GM19025 (cell line): ENCODE results near the gene PPARGC1A.

Experiments used
- ATAC-seq: cut with Tn5 transposase; IDR thresholded peaks from one replicate; pipeline ENCODE4 v1.9.1; 2021; ENCODE audit warnings: mild to moderate bottlenecking, low read depth, moderate library complexity; ENCODE audit not compliant: unreplicated experiment

The PPARGC1A gene

DNA sequence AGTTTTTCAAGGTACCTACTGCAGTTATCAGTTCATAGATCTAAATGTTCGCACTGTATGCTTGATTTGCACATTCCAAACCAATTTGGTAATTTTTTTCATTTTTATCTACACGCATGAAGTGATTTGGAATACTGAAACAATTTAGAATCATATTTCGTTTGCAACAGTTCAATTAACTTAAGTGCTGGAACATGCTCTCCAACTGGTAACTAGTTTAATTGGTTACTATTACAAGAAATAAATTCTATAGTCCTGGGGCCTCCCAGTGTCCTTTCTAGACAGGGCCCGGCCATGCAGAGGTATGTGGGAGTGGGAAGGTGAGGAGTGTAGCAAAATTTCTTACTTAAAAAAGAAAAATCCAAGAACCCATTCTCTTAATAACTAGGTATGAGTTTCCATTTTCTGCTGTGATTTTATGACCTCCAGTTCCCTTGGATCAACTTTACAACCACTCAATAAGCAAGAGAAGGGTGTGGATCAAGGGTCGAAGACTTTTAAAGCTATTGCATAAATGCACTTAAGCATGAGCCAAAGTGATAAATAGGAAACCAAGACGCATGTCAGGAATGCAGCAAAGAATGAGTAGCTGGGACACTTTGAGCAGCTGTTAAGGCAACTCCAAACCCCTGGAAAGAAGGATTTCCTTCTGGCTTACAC, 106.9 kb downstream of the PPARGC1A start:
- no peak for ATAC-seq

DNA sequence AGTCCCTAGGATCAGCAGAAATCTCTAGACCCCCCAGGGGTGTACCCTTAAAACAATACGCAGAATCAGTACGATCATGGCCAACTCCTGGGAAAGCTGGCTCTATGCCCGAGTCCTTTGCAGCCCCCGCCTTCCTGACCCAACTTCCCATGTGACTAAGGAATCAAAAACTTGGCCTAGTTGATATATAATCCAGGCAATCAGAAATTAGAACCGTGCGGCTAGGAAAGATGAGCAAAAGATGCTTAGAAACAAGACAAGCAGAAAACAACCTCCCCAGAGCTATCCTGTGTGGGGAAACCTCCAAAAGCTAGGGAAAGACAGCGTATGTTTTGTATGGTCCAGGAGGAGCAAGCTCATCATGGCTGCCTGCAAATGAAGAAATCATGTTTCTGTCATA, 110.0 kb downstream of the PPARGC1A start:
- ATAC-seq: no peak

DNA sequence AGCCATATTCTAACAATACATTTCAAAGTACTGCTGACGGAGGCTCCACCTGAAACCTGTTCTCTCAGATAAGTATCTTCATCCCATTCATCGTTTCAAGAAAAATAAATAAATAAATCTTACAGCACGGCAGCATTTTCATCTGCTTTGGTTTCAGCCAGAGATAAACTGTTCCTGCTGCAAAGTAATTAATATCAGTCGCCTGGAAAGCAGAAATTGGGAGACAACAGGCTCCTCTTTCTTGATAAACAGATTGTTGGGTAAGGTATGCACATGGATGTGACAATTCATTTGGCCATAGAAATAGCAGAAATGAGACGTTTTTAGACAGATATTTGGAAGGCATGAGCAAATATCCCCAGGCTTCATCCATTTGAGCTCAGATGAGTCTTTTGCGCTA, 110.4 kb downstream of the PPARGC1A start:
- no peak for ATAC-seq

DNA sequence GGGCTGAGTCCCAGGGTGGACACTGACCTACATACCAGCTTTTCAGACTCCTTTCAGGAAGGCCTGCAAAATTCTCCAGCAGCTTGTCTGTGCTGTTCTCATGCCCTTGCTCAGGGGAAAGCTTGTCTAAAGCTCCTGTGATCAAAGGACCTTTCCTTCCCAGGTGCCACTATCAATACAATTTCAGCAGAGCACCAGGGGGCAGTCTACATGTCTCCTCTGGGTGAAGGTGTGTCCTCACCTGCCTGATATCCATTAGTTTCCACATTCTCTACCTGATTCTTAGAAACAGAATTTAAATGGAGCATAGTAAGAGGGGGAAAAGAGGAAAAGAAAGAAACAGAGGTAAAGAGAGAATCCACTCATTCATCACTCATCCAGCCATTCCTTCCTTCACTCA, 114.2 kb downstream of the PPARGC1A start:
- no peak for ATAC-seq

DNA sequence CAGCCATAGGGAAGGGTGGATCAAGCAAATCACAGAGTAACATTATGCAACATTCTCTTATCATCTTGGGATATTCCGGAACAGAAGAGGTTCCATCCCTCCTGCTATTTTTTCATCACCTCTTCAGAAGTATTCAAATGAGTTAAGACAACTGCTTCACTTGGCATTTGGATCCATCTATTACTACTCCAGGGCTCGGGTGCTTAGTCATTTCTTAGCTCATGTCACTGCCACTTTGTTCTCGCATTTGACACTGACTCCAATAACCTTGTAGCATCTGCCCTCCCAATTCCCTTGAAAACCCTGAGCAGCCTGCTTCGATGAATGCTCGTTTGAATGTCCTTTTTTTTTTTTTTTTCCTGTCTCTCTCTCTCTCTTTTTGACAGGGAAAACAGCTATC, 114.9 kb downstream of the PPARGC1A start:
- ATAC-seq: no peak

DNA sequence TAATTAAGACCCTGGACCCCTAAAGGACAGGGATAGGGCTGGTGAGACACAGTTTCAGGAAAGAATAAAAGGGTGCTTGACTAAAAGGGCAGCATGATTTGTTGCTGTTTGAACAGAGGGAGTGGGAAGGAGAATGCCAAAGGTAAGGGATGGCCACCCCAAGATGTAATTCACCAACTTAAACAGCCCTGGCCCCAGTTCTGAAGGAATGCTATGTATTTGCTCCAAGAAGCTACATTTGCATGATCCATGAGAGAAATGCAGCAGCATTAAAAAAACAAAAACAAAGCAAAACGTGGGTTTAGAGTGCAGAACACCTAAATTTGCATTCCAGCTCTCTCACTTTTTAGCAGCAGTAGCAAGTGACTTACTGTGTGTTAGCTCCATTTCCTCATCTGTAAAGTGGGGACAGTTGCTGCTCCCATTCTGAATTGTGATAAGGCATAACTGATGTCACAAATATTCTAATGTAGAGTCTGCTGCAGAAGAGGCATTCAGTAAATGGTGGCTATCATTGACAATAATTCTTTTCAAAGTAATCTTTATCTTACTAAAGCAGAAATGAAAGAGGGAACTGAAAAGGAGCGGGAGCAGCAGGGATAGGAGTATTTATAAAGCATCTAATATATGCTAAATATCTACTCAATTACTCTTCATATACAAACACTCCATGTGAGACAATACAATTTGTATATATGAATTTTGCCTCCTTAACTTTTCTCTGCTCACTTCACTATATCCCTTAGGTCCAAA, 115.8 kb downstream of the PPARGC1A start:
- ATAC-seq: no peak

DNA sequence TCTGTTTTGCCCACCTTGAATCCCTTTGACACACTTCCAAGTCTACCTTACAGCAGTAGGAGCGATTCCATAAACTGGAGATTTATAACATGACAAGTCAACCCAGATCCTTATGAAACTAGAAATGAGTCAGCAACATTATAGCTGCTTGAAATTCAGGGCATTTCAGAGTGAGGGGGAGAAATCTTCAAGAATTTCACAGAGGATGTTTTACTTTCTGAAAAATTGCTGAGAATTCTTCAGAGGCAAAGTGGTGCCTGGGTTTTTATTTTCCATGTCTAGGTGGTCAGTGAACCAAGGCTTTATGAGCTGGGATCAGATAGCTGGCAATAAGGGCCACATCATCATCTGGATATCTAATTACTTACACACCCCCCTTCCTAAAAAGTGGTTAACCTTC, 119.8 kb downstream of the PPARGC1A start:
- ATAC-seq: no peak

DNA sequence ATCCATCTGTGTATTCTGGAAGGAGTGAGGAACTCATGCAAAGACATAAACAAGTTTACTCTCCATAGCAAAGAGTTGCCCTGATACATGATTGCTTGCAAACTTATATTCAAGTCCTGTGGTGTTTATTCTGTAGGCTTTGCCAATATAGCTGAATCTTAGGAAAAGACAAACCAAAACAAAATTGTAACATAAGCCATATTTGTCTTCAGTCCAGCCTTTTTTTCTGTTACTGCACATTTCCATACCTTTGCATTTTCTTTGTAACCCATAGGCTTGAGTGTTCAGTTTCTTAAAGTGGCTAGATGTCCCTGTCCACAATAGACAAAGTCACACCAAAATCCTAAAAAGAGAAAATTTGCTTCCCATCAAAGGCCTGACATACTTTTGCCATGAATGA, 120.4 kb downstream of the PPARGC1A start:
- ATAC-seq: no peak

DNA sequence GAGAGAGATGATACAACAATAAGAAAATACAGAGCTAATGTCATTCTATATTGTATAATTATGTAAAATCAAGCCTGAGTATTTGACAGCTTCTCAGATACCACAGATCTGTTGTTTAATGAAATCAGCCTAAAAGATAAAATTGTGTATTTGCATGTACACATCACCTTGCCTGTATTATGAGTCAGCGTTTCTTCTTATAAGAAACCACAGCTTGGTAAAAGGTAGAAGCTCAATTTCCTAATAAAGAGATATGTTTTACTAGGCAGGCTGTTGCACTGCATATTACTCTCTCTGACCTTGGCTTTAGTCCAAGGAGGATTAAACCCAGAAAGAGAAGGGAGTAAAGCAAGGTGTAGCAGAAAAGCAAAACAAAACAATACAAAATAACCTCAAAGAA, 121.3 kb downstream of the PPARGC1A start:
- ATAC-seq: no peak

DNA sequence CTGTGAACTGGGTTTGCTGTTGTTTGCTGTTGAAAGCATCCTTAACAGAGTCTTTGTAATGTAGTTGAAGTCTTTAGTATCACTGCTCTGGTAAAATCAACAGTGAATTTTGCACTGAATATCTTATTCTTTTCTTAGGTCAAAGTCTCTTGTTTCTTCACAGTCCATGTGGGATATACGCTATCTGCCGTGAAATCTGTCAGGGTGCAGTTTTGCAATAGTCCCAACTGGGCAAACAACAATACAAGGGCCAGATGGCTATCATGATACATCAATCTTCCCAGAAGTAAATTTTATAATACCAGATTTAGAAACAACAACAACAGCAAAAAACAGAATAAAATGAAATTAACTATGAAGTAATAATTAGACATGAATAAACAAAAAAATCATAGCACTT, 123.5 kb downstream of the PPARGC1A start:
- ATAC-seq: no peak

DNA sequence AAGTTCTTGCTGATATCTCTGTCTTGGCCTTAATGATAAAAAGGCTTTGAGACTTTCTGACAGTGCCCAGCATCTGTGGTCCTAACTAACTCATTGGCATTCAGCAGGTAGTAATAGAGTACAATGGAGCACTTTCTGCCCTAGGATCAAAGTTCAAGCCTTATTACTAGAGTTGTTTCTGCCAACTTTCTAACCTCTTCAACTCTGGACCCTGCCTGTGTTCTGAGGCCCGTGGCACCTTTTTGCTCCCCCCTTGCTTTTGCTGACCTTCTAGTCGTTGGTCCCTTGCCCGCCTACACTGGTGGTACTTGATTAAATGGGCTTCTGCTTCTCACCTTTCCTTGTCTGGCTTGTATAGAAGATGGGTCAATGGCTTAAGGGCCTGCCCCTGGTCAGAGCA, 126.3 kb downstream of the PPARGC1A start:
- no peak for ATAC-seq

DNA sequence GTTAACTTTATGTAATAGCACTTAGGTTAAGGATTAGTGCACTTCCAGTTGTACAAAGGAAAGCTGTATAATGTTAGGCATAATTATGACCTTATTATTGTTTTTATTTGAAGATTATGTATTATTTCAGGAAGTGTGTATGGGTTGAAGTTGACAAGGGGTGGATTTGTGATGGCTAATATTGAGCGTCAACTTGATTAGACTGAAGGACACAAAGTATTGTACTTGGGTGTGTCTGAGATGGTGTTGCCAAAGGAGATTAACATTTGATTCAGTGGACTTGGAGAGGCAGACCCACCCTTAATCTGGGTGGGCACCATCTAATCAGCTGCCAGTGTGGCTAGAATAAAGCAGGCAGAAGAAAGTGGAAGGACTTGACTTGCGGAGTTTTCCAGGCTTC, 127.3 kb downstream of the PPARGC1A start:
- no peak for ATAC-seq

DNA sequence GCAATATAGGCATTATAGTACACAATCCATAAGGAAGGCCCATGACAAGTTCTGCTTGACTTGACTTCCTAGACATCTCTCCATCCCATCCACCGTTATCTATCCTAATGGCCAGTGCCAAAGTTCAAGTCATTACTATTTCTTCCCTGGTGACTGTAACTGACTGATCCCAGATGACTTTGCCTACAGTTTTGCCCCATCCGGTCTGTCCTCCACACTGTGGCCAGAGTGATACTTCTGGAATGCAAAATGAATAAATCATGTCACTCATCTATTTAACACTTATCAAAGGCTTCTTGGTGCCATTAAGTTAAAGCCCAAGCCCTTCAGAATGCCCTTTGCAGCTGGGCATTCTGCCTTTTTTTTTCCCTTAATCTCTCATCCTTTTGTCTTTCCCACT, 130.8 kb downstream of the PPARGC1A start:
- no peak for ATAC-seq

DNA sequence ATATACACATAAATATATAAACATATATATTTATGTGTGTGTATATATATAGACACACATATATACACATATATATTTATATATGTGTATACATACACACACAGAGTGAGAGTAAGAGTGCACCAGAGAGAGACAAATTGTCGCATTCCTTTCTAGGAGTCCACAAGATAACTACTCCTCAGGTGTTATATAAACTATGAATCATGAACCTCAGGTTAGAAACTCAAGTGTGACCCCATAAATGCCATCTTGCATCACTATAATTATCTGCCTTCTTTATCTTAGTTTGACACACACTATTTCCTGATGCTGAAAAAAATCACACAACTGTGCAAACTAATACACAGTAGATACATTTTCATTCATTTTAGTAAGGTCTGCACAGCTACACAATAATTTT, 135.2 kb downstream of the PPARGC1A start:
- no peak for ATAC-seq

DNA sequence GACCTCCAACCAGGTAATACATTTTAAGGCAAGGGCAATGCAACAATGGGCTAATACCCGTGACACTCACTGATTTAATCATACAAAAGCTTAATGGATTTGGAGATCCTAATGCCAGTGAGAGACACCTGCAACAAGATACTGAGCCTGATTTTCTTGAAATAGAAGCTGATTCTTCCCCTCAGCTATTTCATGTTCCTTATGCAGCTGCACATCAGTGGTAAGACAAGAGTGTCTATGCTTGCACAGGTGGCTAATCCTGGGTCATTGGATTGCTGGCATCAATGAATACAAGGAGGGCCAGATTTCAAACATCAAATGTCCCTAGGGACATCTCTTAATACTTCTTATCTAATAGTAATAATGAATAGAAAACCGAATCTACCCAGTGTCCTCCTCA, 139.7 kb downstream of the PPARGC1A start:
- no peak for ATAC-seq

DNA sequence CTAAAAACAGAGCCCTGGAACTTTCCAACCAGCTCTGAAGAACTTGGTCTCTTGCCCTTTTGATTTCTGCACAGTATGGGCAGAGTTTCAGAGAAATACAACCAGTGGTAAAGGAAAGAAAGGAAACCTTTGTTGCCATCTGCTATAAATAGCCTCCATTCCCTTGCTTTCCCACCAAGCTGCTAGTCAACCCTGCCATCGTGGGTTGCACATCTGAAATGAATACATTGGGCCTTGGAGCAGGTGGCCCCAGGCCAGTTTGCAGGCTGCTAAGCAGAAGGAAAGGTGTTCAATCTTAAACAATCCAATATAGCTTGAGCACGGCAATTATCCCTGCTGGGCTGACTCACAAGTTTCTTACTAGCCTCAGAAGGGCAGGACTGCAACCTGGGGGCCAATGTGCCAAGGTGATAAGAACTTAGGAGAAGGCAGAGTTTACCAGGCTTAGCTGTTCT, 142.5 kb downstream of the PPARGC1A start:
- no peak for ATAC-seq

DNA sequence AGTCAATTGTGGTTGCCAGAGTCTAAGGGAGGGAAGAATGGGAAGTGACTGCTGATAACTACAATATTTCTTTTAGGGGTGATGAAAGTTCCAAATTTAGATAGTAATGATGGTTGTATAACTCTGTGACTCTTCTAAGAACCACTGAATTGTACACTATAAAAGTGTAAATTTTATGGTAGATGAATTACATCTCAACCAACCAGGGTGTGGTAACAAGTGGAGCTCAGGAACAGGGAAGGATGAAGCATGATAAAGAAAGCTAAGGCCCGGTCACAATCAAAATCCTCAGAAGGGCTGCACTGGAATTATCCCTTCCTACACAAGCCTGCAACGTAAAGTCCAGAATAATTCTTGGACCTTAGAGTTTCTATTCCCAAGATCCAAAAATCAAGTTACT, 143.2 kb downstream of the PPARGC1A start:
- ATAC-seq: no peak

DNA sequence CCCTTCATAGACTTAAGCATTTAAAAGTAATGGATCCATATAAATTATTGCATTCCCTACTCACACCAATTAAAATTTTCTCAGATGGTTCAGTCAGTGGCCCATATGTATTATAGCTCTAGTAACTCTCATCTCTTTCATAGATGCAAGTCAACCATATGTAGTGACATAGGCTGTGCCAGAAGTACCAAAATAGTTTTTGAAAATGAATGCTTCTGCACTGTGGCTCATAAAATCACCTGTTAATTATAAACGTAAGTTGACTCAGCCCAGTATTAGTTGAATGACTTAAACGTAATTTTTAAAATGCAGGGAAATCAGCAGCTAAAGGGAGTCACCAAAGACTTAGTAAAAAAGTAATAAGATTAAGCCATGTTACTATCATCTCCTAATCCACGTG, 143.8 kb downstream of the PPARGC1A start:
- no peak for ATAC-seq

DNA sequence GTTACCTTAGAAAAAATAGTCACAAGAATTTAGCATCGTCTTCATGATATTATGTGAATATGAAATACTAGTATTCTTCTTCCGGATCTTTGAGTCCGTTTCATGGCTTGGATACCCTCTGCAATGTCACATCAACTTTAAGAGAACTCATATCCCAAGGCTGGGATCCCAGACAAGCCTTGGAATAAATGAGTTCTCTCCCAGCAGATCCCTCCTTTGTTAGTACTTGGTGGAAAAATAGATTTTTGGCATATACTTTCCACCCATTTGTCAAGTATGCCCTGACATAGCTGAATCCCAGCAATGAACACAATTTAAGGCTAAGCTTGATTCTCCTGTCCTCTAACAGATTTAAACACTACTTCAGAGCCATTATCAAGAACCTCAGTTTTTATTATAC, 144.5 kb downstream of the PPARGC1A start:
- no peak for ATAC-seq
